Neural progenitor cell (in vitro differentiated cells): ENCODE measurements around the gene FGD4. TPM values are rescaled to one million over a fixed set of nuclear protein-coding genes. Genes with fewer than 3 reads are reported as not detected.
A peak's percentile ranks its signal among the peaks of the same experiment; 100 is the strongest.

ENCODE experiments used
- DNase-seq: peaks from one replicate; pipeline ENCODE4 v3.0.0-alpha.2; 2016; ENCODE audit warnings: low spot score
- H2AFZ ChIP-seq: fragments of 200-600 bp; sonication (generic); replicated peaks from 2 replicates; pipeline ENCODE4 v1.6.1; 2016; ENCODE audit warnings: antibody characterized with exemption
- H3F3A ChIP-seq: fragments of 200-600 bp; sonication (generic); 2 replicates; pipeline ENCODE4 v1.6.1; 2016; ENCODE audit warnings: antibody characterized with exemption, low read depth
- H3K27ac ChIP-seq: fragments of 200-600 bp; sonication (generic); 2 replicates; pipeline ENCODE4 v1.5.1; 2016; ENCODE audit warnings: mild to moderate bottlenecking
- H3K27me3 ChIP-seq: fragments of 200-600 bp; sonication (generic); 2 replicates; pipeline ENCODE4 v1.6.1; 2016; ENCODE audit warnings: mild to moderate bottlenecking, moderate library complexity
- H3K36me3 ChIP-seq: fragments of 200-600 bp; sonication (generic); 2 replicates; pipeline ENCODE4 v1.5.1; 2016
- H3K4me1 ChIP-seq: fragments of 200-600 bp; sonication (generic); 2 replicates; pipeline ENCODE4 v1.6.1; 2016; ENCODE audit warnings: mixed run types
- H3K4me2 ChIP-seq: fragments of 200-600 bp; sonication (generic); 2 replicates; pipeline ENCODE4 v1.6.1; 2016
- H3K4me3 ChIP-seq: fragments of 200-600 bp; sonication (generic); 2 replicates; pipeline ENCODE4 v1.5.1; 2016
- H3K79me2 ChIP-seq: fragments of 200-600 bp; sonication (generic); 2 replicates; pipeline ENCODE4 v1.6.1; 2016; ENCODE audit warnings: low read depth
- H3K9ac ChIP-seq: fragments of 200-600 bp; sonication (generic); 2 replicates; pipeline ENCODE4 v1.6.1; 2016
- H3K9me3 ChIP-seq: fragments of 200-600 bp; sonication (generic); 2 replicates; pipeline ENCODE4 v1.5.1; 2016; ENCODE audit warnings: low read depth
- H4K20me1 ChIP-seq: fragments of 200-600 bp; sonication (generic); 2 replicates; pipeline ENCODE4 v1.6.1; 2016; ENCODE audit warnings: low read depth
- H3K27ac Mint-ChIP-seq: 3 replicates; pipeline ENCODE4 v1.8.0; 2021; ENCODE audit warnings: mixed read lengths
- H3K27me3 Mint-ChIP-seq: 2 replicates; pipeline ENCODE4 v1.8.0; 2022; ENCODE audit warnings: low read depth, mild to moderate bottlenecking, inconsistent platforms, moderate library complexity, mixed read lengths; ENCODE audit not compliant: insufficient read depth
- H3K36me3 Mint-ChIP-seq: 3 replicates; pipeline ENCODE4 v1.8.0; 2021; ENCODE audit warnings: mixed read lengths
- H3K4me1 Mint-ChIP-seq: 3 replicates; pipeline ENCODE4 v1.8.0; 2021; ENCODE audit warnings: mixed read lengths
- H3K4me3 Mint-ChIP-seq: 3 replicates; pipeline ENCODE4 v1.8.0; 2021; ENCODE audit warnings: mild to moderate bottlenecking, moderate library complexity, mixed read lengths
- H3K9me3 Mint-ChIP-seq: 3 replicates; pipeline ENCODE4 v1.8.0; 2020; ENCODE audit warnings: mixed read lengths
- CTCF ChIP-seq: fragments of 200-600 bp; sonication (generic); IDR thresholded peaks from 2 replicates; pipeline ENCODE4 v1.5.1; 2017; ENCODE audit warnings: antibody characterized with exemption, mild to moderate bottlenecking
- EZH2 ChIP-seq: fragments of 200-600 bp; sonication (generic); IDR thresholded peaks from 2 replicates; pipeline ENCODE4 v1.6.1; 2017; ENCODE audit warnings: antibody characterized with exemption, mild to moderate bottlenecking, moderate library complexity
- EZH2phosphoT487 ChIP-seq: fragments of 200-600 bp; sonication (generic); IDR thresholded peaks from 2 replicates; pipeline ENCODE4 v1.6.1; 2017; ENCODE audit warnings: antibody characterized with exemption
- total RNA-seq: library from RNA; depleted of rRNA; stranded (reverse); fragments of >200 nt; gene quantifications from 2 replicates; pipeline ENCODE4 v1.2.3, GENCODE V29; 2015; ENCODE audit warnings: low replicate concordance

The FGD4 gene
- total RNA-seq, 1 donor from 2014 or later = 41.4 TPM

- H3K36me3 ChIP-seq = no peaks in the 10 kb centered on the region
- H4K20me1 ChIP-seq = no peaks in the 10 kb centered on the region
- Mint-ChIP-seq H3K27me3 (no peaks in the 10 kb centered on the region), H3K4me1 (peaks cover 28% of the 10 kb centered on the region), H3K27ac (peak overlapping the region; percentile 24), H3K4me3 (peak overlapping the region; percentile 13), H3K36me3 (no peaks in the 10 kb centered on the region), H3K9me3 (no peaks in the 10 kb centered on the region)
- no peaks in the 10 kb centered on the region for H3K9me3 ChIP-seq
- peak overlapping the region; percentile 39 for H3K4me3 ChIP-seq
- H3K9ac ChIP-seq = no peak overlapping the region
- H3K4me1 ChIP-seq = peaks cover 58% of the 10 kb centered on the region
- H3K79me2 ChIP-seq = peaks cover 74% of the 10 kb centered on the region
- no peaks in the 10 kb centered on the region for H3K27me3 ChIP-seq
- peak; percentile 85 for DNase-seq
- peaks cover 53% of the 10 kb centered on the region for H3F3A ChIP-seq
- peak overlapping the region; percentile 81 for H3K4me2 ChIP-seq
- H3K27ac ChIP-seq = peak overlapping the region; percentile 96
- no peak overlapping the region for H2AFZ ChIP-seq
- no peak for TF ChIP-seq CTCF
- TF ChIP-seq EZH2phosphoT487 = peak; percentile 57
These were observed 55.5 kb downstream of the FGD4 start for GRCh38 chr12:32454866-32455265.

- no peaks in the 10 kb centered on the region for H3K9me3 Mint-ChIP-seq
These were observed 56.3 kb downstream of the FGD4 start for GRCh38 chr12:32455607-32456071.

GRCh38 chr12:32457251-32458025 is 58.1 kb downstream of the FGD4 start:
- peak overlapping the region; percentile 74 for H3K27ac ChIP-seq
- peak overlapping the region; percentile 81 for H3K4me2 ChIP-seq
- no peaks in the 10 kb centered on the region for H4K20me1 ChIP-seq
- no peaks in the 10 kb centered on the region for H3K27me3 Mint-ChIP-seq
- H2AFZ ChIP-seq = no peak overlapping the region
- H3K27me3 ChIP-seq = no peaks in the 10 kb centered on the region
- TF ChIP-seq EZH2phosphoT487 (no peak), CTCF (no peak), EZH2 (no peak)
- H3K27ac Mint-ChIP-seq = no peak overlapping the region
- H3K4me1 ChIP-seq = peaks cover 47% of the 10 kb centered on the region
- peaks cover 28% of the 10 kb centered on the region for H3K4me1 Mint-ChIP-seq
- no peaks in the 10 kb centered on the region for H3K36me3 ChIP-seq
- no peak overlapping the region for H3K9ac ChIP-seq
- H3K4me3 Mint-ChIP-seq = no peak overlapping the region
- H3K36me3 Mint-ChIP-seq = no peaks in the 10 kb centered on the region
- no peak overlapping the region for H3K4me3 ChIP-seq
- H3K79me2 ChIP-seq = peaks cover 67% of the 10 kb centered on the region
- no peaks in the 10 kb centered on the region for H3K9me3 ChIP-seq
- no peak for DNase-seq
- H3F3A ChIP-seq = peaks cover 37% of the 10 kb centered on the region
- H3K9me3 Mint-ChIP-seq = no peaks in the 10 kb centered on the region

More at GRCh38 chr12:32455607-32456071, 56.3 kb downstream of the FGD4 start:
- TF ChIP-seq EZH2phosphoT487 = no peak
- no peak for TF ChIP-seq EZH2
- peak; percentile 88 for TF ChIP-seq CTCF
- DNase-seq = peak; percentile 72
- H3K27ac Mint-ChIP-seq = peak overlapping the region; percentile 70
- Histone ChIP-seq H3K4me2 (peak overlapping the region; percentile 81), H3K4me3 (peak overlapping the region; percentile 39), H3K9me3 (no peaks in the 10 kb centered on the region), H3K4me1 (peaks cover 56% of the 10 kb centered on the region), H2AFZ (no peak overlapping the region), H3K9ac (no peak overlapping the region), H4K20me1 (no peaks in the 10 kb centered on the region), H3K79me2 (peaks cover 74% of the 10 kb centered on the region), H3F3A (peaks cover 46% of the 10 kb centered on the region), H3K36me3 (no peaks in the 10 kb centered on the region), H3K27me3 (no peaks in the 10 kb centered on the region), H3K27ac (peak overlapping the region; percentile 96)
- H3K4me1 Mint-ChIP-seq = peaks cover 28% of the 10 kb centered on the region
- no peaks in the 10 kb centered on the region for H3K27me3 Mint-ChIP-seq
- no peaks in the 10 kb centered on the region for H3K36me3 Mint-ChIP-seq
- peak overlapping the region; percentile 58 for H3K4me3 Mint-ChIP-seq
